GM23248 (cell line): Measurements from ENCODE around the gene PCLAF. TPM values are rescaled to one million over a fixed set of nuclear protein-coding genes. Genes with fewer than 3 reads are reported as not detected.

Experiments used
- DNase-seq: peaks from one replicate; pipeline ENCODE4 v3.0.0-alpha.2; 2015
- H2AFZ ChIP-seq: fragments of 200-600 bp; sonication (generic); 2 replicates; pipeline ENCODE4 v1.6.1; 2016; ENCODE audit warnings: antibody characterized with exemption
- H3F3A ChIP-seq: fragments of 200-600 bp; sonication (generic); 2 replicates; pipeline ENCODE4 v1.6.1; 2016; ENCODE audit warnings: mild to moderate bottlenecking, antibody characterized with exemption, mixed run types; ENCODE audit not compliant: insufficient read depth
- H3K27ac ChIP-seq: fragments of 200-600 bp; sonication (generic); 2 replicates; pipeline ENCODE4 v1.5.1; 2016; ENCODE audit warnings: mild to moderate bottlenecking
- H3K27me3 ChIP-seq: fragments of 200-600 bp; sonication (generic); replicated peaks from 2 replicates; pipeline ENCODE4 v1.6.1; 2016; ENCODE audit warnings: mild to moderate bottlenecking; ENCODE audit not compliant: insufficient read depth
- H3K36me3 ChIP-seq: fragments of 200-600 bp; sonication (generic); 2 replicates; pipeline ENCODE4 v1.6.1; 2016; ENCODE audit warnings: low read depth, mild to moderate bottlenecking
- H3K4me1 ChIP-seq: fragments of 200-600 bp; sonication (generic); 2 replicates; pipeline ENCODE4 v1.6.1; 2016; ENCODE audit warnings: mild to moderate bottlenecking; ENCODE audit not compliant: insufficient read depth
- H3K4me2 ChIP-seq: fragments of 200-600 bp; sonication (generic); one replicate; pipeline ENCODE4 v1.6.1; 2016; ENCODE audit warnings: mild to moderate bottlenecking; ENCODE audit not compliant: unreplicated experiment
- H3K4me3 ChIP-seq: fragments of 200-600 bp; sonication (generic); 2 replicates; pipeline ENCODE4 v1.5.1; 2016; ENCODE audit warnings: mild to moderate bottlenecking
- H3K79me2 ChIP-seq: fragments of 200-600 bp; sonication (generic); 2 replicates; pipeline ENCODE4 v1.6.1; 2016; ENCODE audit warnings: mild to moderate bottlenecking; ENCODE audit not compliant: insufficient read depth
- H3K9ac ChIP-seq: fragments of 200-600 bp; sonication (generic); 2 replicates; pipeline ENCODE4 v1.6.1; 2016; ENCODE audit warnings: mild to moderate bottlenecking
- H3K9me2 ChIP-seq: fragments of 200-600 bp; sonication (generic); 2 replicates; pipeline ENCODE4 v1.6.1; 2016; ENCODE audit warnings: mixed run types, mild to moderate bottlenecking, moderate library complexity; ENCODE audit not compliant: insufficient read depth
- H3K9me3 ChIP-seq: fragments of 200-600 bp; sonication (generic); one replicate; pipeline ENCODE4 v1.6.1; 2017; ENCODE audit warnings: low read depth
- H4K20me1 ChIP-seq: fragments of 200-600 bp; sonication (generic); 2 replicates; pipeline ENCODE4 v1.6.0; 2016; ENCODE audit not compliant: insufficient read depth
- EZH2 ChIP-seq: fragments of 200-600 bp; sonication (generic); IDR thresholded peaks from 2 replicates; pipeline ENCODE4 v1.6.1; 2018; ENCODE audit warnings: antibody characterized with exemption, mild to moderate bottlenecking; ENCODE audit not compliant: insufficient read depth, poor library complexity, severe bottlenecking
- EZH2phosphoT487 ChIP-seq: fragments of 200-600 bp; sonication (generic); IDR thresholded peaks from 2 replicates; pipeline ENCODE4 v1.6.1; 2018; ENCODE audit warnings: antibody characterized with exemption, moderate library complexity, mild to moderate bottlenecking, low read depth; ENCODE audit not compliant: insufficient read depth
- WGBS, 2 experiments: methylation state at CpG; one replicate each; pipeline ENCODE4 v1.1.6; 2015 to 2017; ENCODE audit warnings: low lambda C conversion rate in 2 of 2, low coverage in 1 of 2; ENCODE audit errors: missing lambda C conversion rate in 2 of 2; 5-methylcytosine and 5-hydroxymethylcytosine counted together
- in situ Hi-C: fragments of 300-500 bp; cut with MboI; formaldehyde crosslinking; loops from 2 replicates; pipeline ENCODE4 v1.15.0; 2020
- polyA plus RNA-seq: library from polyadenylated mRNA; unstranded; fragments of >200 nt; fragmentation: Nextera tagmentation; extraction: Ambion mirVana; gene quantifications from 2 replicates; pipeline ENCODE4 v1.2.1, GENCODE V29; 2016
- total RNA-seq: library from RNA; depleted of rRNA; stranded (reverse); fragments of >200 nt; shearing (Covaris generic); gene quantifications from 2 replicates; pipeline ENCODE4 v1.2.3, GENCODE V29; 2014

Gene PCLAF
- total and polyA plus RNA-seq, 2 experiments from 2014 or later, result 16.0 to 44.5 TPM

GRCh38 chr15:64361259-64361658 is 20.0 kb downstream of the PCLAF start:
- TF ChIP-seq EZH2phosphoT487, result no peak
- TF ChIP-seq EZH2, result no peak
- Histone ChIP-seq H3K36me3 (no peaks in the 10 kb centered on the region), H3K27ac (no peak overlapping the region), H3K27me3 (no peaks in the 10 kb centered on the region), H4K20me1 (no peaks in the 10 kb centered on the region), H3K9me3 (no peaks in the 10 kb centered on the region), H3K4me1 (peaks cover 4% of the 10 kb centered on the region; the same call in 1 of the 2 replicates), H3K4me3 (no peak overlapping the region), H2AFZ (no peak overlapping the region), H3K9ac (no peak overlapping the region), H3K79me2 (no peaks in the 10 kb centered on the region), H3K9me2 (no peaks in the 10 kb centered on the region), H3F3A (peaks cover 10% of the 10 kb centered on the region), H3K4me2 (no peak overlapping the region)
- in situ Hi-C loops, result no loop called here
- DNase-seq, result no peak
- WGBS, 2 experiments, result 99% methylated on average over 4 of the region's 4 CpGs

GRCh38 chr15:64356710-64357040 is 24.6 kb downstream of the PCLAF start:
- H3K4me1 ChIP-seq, result peaks cover 15% of the 10 kb centered on the region
- peak overlapping the region; percentile 89 for H3K9ac ChIP-seq
- no peak for TF ChIP-seq EZH2
- no peak for TF ChIP-seq EZH2phosphoT487
- peak overlapping the region; percentile 82 for H3K27ac ChIP-seq
- 3 to 6% methylated on average over 5 of the region's 5 CpGs for WGBS, 2 experiments
- peak overlapping the region; percentile 88 for H3K4me3 ChIP-seq
- H3K9me3 ChIP-seq, result no peaks in the 10 kb centered on the region
- H3K27me3 ChIP-seq, result no peaks in the 10 kb centered on the region
- DNase-seq, result no peak
- no peaks in the 10 kb centered on the region for H3K9me2 ChIP-seq
- in situ Hi-C loops, result loop anchor here (10.0 kb wide), 1 partner anchor 142 kb away; no protein-coding TSS in a partner anchor
- peak overlapping the region; percentile 96 for H2AFZ ChIP-seq
- H3K36me3 ChIP-seq, result no peaks in the 10 kb centered on the region
- H3K79me2 ChIP-seq, result peaks cover 42% of the 10 kb centered on the region
- peaks cover 14% of the 10 kb centered on the region for H3F3A ChIP-seq
- H3K4me2 ChIP-seq, result peak overlapping the region; percentile 90
- H4K20me1 ChIP-seq, result no peaks in the 10 kb centered on the region

- peak within 1 kb of the TSS; percentile 90 for H3K4me2 ChIP-seq
- TF ChIP-seq EZH2phosphoT487, result no peak
- no peak for TF ChIP-seq EZH2
- H2AFZ ChIP-seq, result peak within 1 kb of the TSS; percentile 96
- peak within 1 kb of the TSS; percentile 88 for H3K4me3 ChIP-seq
- peaks cover 48% of the 10 kb centered on the region for H3K79me2 ChIP-seq
- no peaks in the 10 kb centered on the region for H3K9me2 ChIP-seq
- H4K20me1 ChIP-seq, result no peaks in the 10 kb centered on the region
- H3K27me3 ChIP-seq, result no peaks in the 10 kb centered on the region
- in situ Hi-C loops, result loop anchor here (10.0 kb wide), 1 partner anchor 141 kb away; no protein-coding TSS in a partner anchor
- H3K9me3 ChIP-seq, result no peaks in the 10 kb centered on the region
- WGBS, 2 experiments, result 0 to 1% methylated on average over 26 to 42 of the region's 42 CpGs
- H3K27ac ChIP-seq, result peak within 1 kb of the TSS; percentile 82
- peaks cover 21% of the 10 kb centered on the region for H3K4me1 ChIP-seq
- peaks cover 19% of the 10 kb centered on the region for H3F3A ChIP-seq
- H3K36me3 ChIP-seq, result no peaks in the 10 kb centered on the region
- peak within 1 kb of the TSS; percentile 89 for H3K9ac ChIP-seq
- peak; percentile 99 for DNase-seq
These were observed 25.1 kb downstream of the PCLAF start, which contains the start of gene CSNK1G1 for GRCh38 chr15:64355944-64356709. Gene CSNK1G1, minus strand, starts transcription at chr15:64356173. Its CDS starts 55,674 bp downstream, at chr15:64300499.

DNA sequence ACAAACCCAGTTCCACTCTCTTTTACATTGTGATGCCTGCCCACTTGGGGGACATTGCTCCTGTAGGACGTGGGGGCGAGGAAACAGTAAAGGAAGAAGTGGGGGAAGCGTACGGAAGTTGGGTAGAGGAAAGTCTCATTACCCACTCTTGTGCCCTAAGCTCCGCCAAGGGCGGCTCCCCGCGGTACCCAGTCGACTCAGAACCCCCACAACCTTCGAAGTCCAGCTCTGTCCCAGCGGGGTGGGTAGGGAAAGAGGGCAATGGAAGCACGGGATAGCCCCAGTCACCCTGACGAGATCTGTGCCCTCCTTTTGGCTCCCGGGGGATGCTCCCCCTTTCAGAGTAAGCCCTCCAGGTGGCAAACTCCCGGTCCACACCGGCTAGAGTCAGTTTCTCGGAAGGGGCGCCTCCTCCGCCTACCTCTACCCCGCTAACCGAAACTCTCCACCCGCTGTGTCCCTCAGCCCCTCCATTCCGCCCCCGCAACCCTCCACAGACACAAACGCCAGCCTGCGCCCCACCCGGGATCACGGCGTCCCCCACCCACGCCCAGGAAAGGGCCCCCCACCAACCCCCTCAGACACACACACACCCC is 25.8 kb downstream of the PCLAF start:
- in situ Hi-C loops, result loop anchor here (10.0 kb wide), 1 partner anchor 141 kb away; no protein-coding TSS in a partner anchor
- peak; percentile 60 for DNase-seq
- H3K4me1 ChIP-seq, result peaks cover 28% of the 10 kb centered on the region
- H3K4me3 ChIP-seq, result peak overlapping the region; percentile 88
- H3K79me2 ChIP-seq, result peaks cover 55% of the 10 kb centered on the region
- 1 to 5% methylated on average over 23 to 30 of the region's 30 CpGs for WGBS, 2 experiments
- peak overlapping the region; percentile 90 for H3K4me2 ChIP-seq
- peak overlapping the region; percentile 82 for H3K27ac ChIP-seq
- H3K9ac ChIP-seq, result peak overlapping the region; percentile 89
- H4K20me1 ChIP-seq, result no peaks in the 10 kb centered on the region
- H3K27me3 ChIP-seq, result no peaks in the 10 kb centered on the region
- H3F3A ChIP-seq, result peaks cover 26% of the 10 kb centered on the region
- H3K36me3 ChIP-seq, result no peaks in the 10 kb centered on the region
- TF ChIP-seq EZH2phosphoT487 (no peak), EZH2 (no peak)
- H3K9me3 ChIP-seq, result no peaks in the 10 kb centered on the region
- peak overlapping the region; percentile 96 for H2AFZ ChIP-seq
- no peaks in the 10 kb centered on the region for H3K9me2 ChIP-seq
